ENCODE data around the gene PYROXD2. TPM values are rescaled to one million over a fixed set of nuclear protein-coding genes. Genes with fewer than 3 reads are reported as not detected.

The PYROXD2 gene
- total and polyA plus RNA-seq, 2 of the 13 experiments (the other 11 are each of a cell fraction or from before 2014, with no cell fraction given) = 2.0 to 6.2 TPM

DNA sequence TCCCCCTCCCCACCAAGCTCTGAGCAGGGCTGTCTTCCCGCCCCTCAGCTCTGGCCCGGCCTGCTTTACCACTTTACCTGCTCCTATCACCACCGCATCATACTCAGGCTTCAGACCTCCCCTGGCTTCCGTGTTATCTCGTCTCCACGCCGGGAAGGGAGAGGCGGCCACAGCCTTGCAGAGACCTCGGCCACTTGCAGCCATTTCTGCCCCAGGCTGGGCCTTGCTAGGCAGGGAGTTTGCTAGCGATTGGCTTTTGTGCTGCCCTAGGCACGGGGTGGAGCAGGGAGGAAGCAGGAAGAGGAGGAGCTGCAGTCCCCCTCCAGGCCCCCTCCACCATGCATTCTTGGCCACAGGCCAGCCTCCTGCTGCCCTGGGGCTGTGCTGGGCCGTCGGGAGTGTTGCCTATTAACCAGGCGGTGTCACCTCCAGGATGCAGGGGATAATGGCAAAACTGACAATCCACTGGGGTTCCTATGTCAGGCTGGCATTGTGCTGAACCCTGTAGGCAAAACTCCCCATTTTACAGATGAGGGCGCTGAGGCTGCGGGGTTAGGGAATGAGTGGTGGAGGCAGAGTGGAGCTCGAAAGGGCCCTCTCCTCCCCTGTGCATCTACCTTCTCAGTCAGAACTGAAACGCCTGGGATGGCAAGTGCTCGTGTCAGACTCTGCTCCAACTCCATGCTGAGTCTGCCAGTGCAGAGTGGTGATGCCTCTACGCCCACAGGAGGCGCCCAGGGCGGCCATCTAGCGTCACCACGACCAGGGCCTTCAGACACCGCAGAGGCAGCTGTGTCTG lies at the start of gene PYROXD2 (continued):
- peak; percentile 71; the same call in 1 of the 2 replicates for TF ChIP-seq ZSCAN21 (CRISPR knock-in tag; IDR thresholded peaks at IDR 0.05; ENCODE audit: borderline replicate concordance)
- no peak for TF ChIP-seq SIX1 (CRISPR knock-in tag; IDR thresholded peaks at IDR 0.05; ENCODE audit: borderline replicate concordance)
- TF ChIP-seq GPN1 (CRISPR knock-in tag; IDR thresholded peaks at IDR 0.05; ENCODE audit: borderline replicate concordance) = no peak
- peak; percentile 52 for TF ChIP-seq GABPA (IDR thresholded peaks at IDR 0.05; ENCODE audit: low read depth, low read length)
- TF ChIP-seq GABPA (CRISPR knock-in tag; IDR thresholded peaks at IDR 0.05; ENCODE audit: low read depth) = peak; percentile 87
- no peak for TF ChIP-seq ZNF17 (CRISPR knock-in tag; IDR thresholded peaks at IDR 0.05)
- TF ChIP-seq NFYB (CRISPR knock-in tag; IDR thresholded peaks at IDR 0.05) = peak; percentile 31; the same call in 1 of the 2 replicates
- TF ChIP-seq, protein P1, sequence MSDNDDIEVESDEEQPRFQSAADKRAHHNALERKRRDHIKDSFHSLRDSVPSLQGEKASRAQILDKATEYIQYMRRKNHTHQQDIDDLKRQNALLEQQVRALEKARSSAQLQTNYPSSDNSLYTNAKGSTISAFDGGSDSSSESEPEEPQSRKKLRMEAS (IDR thresholded peaks at IDR 0.05) = peak; percentile 73
- no peak for TF ChIP-seq NONO (IDR thresholded peaks at IDR 0.05)
- peak; percentile 77 for TF ChIP-seq NONO (CRISPR knock-in tag; conservative IDR thresholded peaks at IDR 0.05)
- TF ChIP-seq ZNF253 (CRISPR knock-in tag; IDR thresholded peaks at IDR 0.05; ENCODE audit: borderline replicate concordance) = no peak
- no peak for TF ChIP-seq TCF7 (IDR thresholded peaks at IDR 0.05; ENCODE audit: low read depth)
- TF ChIP-seq, protein P2, sequence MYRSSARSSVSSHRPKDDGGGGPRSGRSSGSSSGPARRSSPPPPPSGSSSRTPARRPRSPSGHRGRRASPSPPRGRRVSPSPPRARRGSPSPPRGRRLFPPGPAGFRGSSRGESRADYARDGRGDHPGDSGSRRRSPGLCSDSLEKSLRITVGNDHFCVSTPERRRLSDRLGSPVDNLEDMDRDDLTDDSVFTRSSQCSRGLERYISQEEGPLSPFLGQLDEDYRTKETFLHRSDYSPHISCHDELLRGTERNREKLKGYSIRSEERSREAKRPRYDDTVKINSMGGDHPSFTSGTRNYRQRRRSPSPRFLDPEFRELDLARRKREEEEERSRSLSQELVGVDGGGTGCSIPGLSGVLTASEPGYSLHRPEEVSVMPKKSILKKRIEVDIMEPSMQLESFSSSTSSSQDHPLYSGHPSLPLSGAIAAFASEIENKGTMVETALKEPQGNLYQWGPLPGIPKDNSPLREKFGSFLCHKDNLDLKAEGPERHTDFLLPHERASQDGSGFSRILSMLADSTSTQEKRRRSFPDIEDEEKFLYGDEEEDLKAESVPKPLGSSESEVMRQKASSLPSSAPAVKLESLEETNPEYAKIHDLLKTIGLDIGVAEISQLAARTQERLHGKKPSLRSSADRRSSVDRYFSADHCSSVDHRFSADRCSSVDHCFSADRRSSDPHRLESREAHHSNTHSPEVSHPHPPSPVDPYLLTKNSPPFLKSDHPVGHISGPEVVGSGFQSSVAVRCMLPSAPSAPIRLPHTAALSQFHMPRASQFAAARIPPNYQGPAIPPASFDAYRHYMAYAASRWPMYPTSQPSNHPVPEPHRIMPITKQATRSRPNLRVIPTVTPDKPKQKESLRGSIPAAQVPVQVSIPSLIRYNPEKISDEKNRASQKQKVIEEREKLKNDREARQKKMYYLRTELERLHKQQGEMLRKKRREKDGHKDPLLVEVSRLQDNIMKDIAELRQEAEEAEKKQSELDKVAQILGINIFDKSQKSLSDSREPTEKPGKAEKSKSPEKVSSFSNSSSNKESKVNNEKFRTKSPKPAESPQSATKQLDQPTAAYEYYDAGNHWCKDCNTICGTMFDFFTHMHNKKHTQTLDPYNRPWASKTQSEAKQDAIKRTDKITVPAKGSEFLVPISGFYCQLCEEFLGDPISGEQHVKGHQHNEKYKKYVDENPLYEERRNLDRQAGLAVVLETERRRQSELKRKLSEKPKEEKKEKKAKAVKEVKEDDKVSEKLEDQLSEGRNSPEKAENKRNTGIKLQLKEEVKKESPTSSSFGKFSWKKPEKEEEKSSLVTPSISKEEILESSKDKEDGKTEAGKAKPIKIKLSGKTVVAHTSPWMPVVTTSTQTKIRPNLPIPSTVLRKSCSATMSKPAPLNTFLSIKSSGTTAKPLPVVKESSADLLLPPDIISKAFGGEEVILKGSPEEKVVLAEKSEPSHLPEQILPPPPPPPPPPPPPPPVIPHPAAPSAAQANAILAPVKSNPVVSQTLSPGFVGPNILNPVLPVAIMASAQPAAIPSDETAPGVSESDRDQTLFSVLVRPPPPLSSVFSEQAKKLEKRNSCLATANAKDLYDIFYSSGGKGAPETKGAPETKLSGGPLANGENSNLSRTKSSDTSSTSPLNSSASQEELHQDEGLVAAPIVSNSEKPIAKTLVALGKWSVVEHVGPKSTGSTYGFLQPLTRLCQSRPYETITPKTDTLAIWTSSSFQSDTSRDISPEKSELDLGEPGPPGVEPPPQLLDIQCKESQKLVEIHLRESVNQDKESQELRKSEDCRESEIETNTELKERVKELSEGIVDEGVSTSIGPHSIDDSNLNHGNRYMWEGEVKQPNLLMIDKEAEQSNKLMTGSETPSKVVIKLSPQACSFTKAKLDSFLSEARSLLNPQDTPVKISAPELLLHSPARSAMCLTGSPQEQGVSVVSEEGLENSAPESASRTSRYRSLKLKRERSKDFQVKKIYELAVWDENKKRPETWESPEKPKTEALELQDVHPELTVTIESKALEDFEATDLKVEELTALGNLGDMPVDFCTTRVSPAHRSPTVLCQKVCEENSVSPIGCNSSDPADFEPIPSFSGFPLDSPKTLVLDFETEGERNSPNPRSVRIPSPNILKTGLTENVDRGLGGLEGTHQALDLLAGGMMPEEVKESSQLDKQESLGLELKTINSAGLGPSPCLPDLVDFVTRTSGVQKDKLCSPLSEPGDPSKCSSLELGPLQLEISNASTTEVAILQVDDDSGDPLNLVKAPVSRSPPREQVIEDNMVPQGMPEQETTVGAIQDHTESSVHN (CRISPR knock-in tag; IDR thresholded peaks at IDR 0.05) = peak; percentile 62; the same call in 1 of the 2 replicates
- no peak for TF ChIP-seq ZFYVE20 (CRISPR knock-in tag; IDR thresholded peaks at IDR 0.05; ENCODE audit: borderline replicate concordance, low read depth)
- peak; percentile 54; the same call in 1 of the 2 replicates for TF ChIP-seq PHF21A (CRISPR knock-in tag; IDR thresholded peaks at IDR 0.05)
- TF ChIP-seq, protein P3, sequence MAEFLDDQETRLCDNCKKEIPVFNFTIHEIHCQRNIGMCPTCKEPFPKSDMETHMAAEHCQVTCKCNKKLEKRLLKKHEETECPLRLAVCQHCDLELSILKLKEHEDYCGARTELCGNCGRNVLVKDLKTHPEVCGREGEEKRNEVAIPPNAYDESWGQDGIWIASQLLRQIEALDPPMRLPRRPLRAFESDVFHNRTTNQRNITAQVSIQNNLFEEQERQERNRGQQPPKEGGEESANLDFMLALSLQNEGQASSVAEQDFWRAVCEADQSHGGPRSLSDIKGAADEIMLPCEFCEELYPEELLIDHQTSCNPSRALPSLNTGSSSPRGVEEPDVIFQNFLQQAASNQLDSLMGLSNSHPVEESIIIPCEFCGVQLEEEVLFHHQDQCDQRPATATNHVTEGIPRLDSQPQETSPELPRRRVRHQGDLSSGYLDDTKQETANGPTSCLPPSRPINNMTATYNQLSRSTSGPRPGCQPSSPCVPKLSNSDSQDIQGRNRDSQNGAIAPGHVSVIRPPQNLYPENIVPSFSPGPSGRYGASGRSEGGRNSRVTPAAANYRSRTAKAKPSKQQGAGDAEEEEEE (CRISPR knock-in tag; IDR thresholded peaks at IDR 0.05; ENCODE audit: borderline replicate concordance) = no peak
- peak; percentile 65 for TF ChIP-seq ZNF883 (CRISPR knock-in tag; IDR thresholded peaks at IDR 0.05; ENCODE audit: not compliant biosample characterization)
- TF ChIP-seq ASH2L (IDR thresholded peaks at IDR 0.05; ENCODE audit: insufficient read length, low read depth, low read length) = peak; percentile 43
- 0 out of 2 replicates have a peak, but pooled peaks have one; percentile 24 for TF ChIP-seq SMAD3 (CRISPR knock-in tag; IDR thresholded peaks at IDR 0.05)
